Ovary (tissue), 9 donors: ENCODE results near the gene RABGAP1L. TPM values are rescaled to one million over a fixed set of nuclear protein-coding genes. Genes with fewer than 3 reads are reported as not detected.

ENCODE experiments used
- DNase-seq, 5 donors: peaks; one replicate each; pipeline ENCODE4 v3.0.0-alpha.2; 2019 to 2020
- H3K27ac ChIP-seq, 2 donors: fragments of 200-600 bp; one replicate each; pipeline versions ENCODE4 v1.5.1 to v1.8.0; 2019 to 2022
- H3K27me3 ChIP-seq: fragments of 200-600 bp; one replicate; pipeline ENCODE4 v1.8.0; 2022
- H3K36me3 ChIP-seq: fragments of 200-600 bp; sonication (generic); one replicate; pipeline ENCODE4 v1.5.1; 2019
- H3K4me1 ChIP-seq: one replicate; pipeline ENCODE4 v1.8.1; 2013; ENCODE audit warnings: mild to moderate bottlenecking, moderate library complexity; ENCODE audit not compliant: insufficient read depth
- H3K4me3 ChIP-seq: fragments of 200-600 bp; sonication (generic); one replicate; pipeline ENCODE4 v1.5.1; 2017
- H3K9me3 ChIP-seq, 2 donors: fragments of 200-600 bp in 1 of 2; sonication (generic) in 1 of 2; one replicate each; pipeline versions ENCODE4 v1.5.1 to v1.8.1; 2013 to 2019; ENCODE audit warnings: mild to moderate bottlenecking in 1 of 2, moderate library complexity in 1 of 2
- EP300 ChIP-seq: sonication (generic); formaldehyde crosslinking; IDR thresholded peaks from one replicate; pipeline ENCODE4 v1.6.1; 2017; ENCODE audit warnings: antibody characterized with exemption
- POLR2A ChIP-seq: fragments of 450-650 bp; IDR thresholded peaks from one replicate; pipeline ENCODE4 v1.6.1; 2017; ENCODE audit warnings: antibody characterized with exemption, mild to moderate bottlenecking, moderate library complexity
- WGBS, 3 donors: extraction: QIAGEN DNeasy Blood & Tissue Kit in 1 of 3; methylation state at CpG; one replicate each; pipeline versions ENCODE4 v1.1.5 to v1.1.7; 2013 to 2017; 5-methylcytosine and 5-hydroxymethylcytosine counted together
- intact Hi-C, 4 donors: fragments of 100-400 bp; cut with DNase I; formaldehyde crosslinking; loops; one replicate each; pipeline versions ENCODE4 v1.11.0 to v1.15.1; 2022 to 2023
- polyA plus RNA-seq, 2 donors: library from polyadenylated mRNA; stranded (reverse); fragments of 200-250 nt in 1 of 2; fragments of 350-450 nt in 1 of 2; fragmentation: Illumina TruSeq in 1 of 2; extraction: RNeasy Lipid Tissue Mini Kit (QIAGEN cat#74804) in 1 of 2; gene quantifications; one replicate each; pipeline ENCODE4 v1.2.3, GENCODE V29; 2013 to 2014
- total RNA-seq, 7 donors: library from RNA; depleted of rRNA in 2 of 7; stranded (reverse); fragments of >200 nt in 2 of 7; fragmentation: NEBNext Ultra II Directional in 3 of 7; extraction: Animal tissue kit (Norgen Biotek cat#: 25700) in 3 of 7; gene quantifications; one replicate each; pipeline versions ENCODE4 v1.1.0 to v1.2.4, GENCODE V29; 2016 to 2023
- TF ChIP-seq, protein P1 (sequence below), 3 donors: fragments of 450-650 bp in 2 of 3; fragments of 200-600 bp in 1 of 3; IDR thresholded peaks; one replicate each; pipeline versions ENCODE4 v1.5.1 to v1.8.0; 2016 to 2022; ENCODE audit warnings: antibody characterized with exemption in 3 of 3, mild to moderate bottlenecking in 1 of 3
- donor health status: DM: no; HTN: no; CAD: no; lungs with moderate emphysema.
- donor health status: DM: no; HTN: no; CAD: no.
- donor health status: Bipolar disorder and iron deficiency.
- donor health status: DM: yes; HTN: yes; CAD: no.
- donor health status: DM: no; HTN: no; CAD: no.
- donor health status: DM: yes; HTN: yes; CAD: no.

RABGAP1L gene
- total and polyA plus RNA-seq, 9 donors, result 17.1 to 56.5 (median 43.6) TPM

DNA sequence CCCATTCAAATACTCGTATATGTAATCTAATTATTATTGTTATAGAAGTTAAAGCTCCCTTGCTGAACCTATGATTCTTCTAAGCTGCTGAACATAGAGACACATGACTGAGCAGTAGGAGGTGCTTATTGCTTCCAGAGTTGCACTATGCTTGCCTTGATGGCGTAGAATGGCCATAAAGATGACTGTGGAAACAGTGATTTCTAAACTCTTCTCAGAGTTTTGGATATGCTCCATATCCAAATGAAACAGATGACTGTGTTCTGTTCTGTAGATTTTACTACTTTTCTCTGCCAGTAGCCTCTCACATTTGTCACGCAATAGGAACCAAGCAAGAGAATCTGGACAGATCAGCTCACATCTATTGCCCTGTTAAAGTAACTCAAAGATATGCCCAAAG lies 752.3 kb downstream of the RABGAP1L start:
- TF ChIP-seq, protein P1, sequence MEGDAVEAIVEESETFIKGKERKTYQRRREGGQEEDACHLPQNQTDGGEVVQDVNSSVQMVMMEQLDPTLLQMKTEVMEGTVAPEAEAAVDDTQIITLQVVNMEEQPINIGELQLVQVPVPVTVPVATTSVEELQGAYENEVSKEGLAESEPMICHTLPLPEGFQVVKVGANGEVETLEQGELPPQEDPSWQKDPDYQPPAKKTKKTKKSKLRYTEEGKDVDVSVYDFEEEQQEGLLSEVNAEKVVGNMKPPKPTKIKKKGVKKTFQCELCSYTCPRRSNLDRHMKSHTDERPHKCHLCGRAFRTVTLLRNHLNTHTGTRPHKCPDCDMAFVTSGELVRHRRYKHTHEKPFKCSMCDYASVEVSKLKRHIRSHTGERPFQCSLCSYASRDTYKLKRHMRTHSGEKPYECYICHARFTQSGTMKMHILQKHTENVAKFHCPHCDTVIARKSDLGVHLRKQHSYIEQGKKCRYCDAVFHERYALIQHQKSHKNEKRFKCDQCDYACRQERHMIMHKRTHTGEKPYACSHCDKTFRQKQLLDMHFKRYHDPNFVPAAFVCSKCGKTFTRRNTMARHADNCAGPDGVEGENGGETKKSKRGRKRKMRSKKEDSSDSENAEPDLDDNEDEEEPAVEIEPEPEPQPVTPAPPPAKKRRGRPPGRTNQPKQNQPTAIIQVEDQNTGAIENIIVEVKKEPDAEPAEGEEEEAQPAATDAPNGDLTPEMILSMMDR (IDR thresholded peaks at IDR 0.05), result no peak
- TF ChIP-seq EP300, result no peak
- TF ChIP-seq POLR2A, result no peak

DNA sequence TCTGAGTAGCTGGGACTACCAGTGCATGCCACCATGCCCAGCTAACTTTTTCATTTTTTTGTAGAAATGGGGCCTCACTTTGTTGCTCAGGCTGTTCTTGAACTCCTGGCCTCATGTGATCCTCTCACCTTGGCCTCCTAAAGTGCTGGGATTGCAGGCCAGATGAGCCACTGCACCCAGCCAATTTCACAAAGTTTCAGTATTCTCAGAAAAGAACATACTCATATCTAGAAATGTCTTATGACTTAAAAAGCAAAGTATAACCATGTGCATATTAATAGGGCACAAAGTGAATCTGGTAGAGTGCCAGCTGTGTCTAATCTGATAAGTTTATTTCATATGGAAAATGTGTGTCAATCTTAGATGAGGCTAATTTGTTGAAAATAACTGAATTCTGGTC lies 752.9 kb downstream of the RABGAP1L start:
- H3K4me3 ChIP-seq, result no peak overlapping the region
- TF ChIP-seq EP300 (no peak), POLR2A (no peak)
- TF ChIP-seq, protein P1 (IDR thresholded peaks at IDR 0.05), result no peak
- DNase-seq, result no peak
- H3K9me3 ChIP-seq, result no peaks in the 10 kb centered on the region
- H3K27me3 ChIP-seq, result no peaks in the 10 kb centered on the region
- H3K27ac ChIP-seq, result no peak overlapping the region
- H3K36me3 ChIP-seq, result no peaks in the 10 kb centered on the region
- no peaks in the 10 kb centered on the region for H3K4me1 ChIP-seq
- intact Hi-C loops, result no loop called here

More for the DNA sequence above, 752.3 kb downstream of the RABGAP1L start:
- H3K27ac ChIP-seq, result no peak overlapping the region
- no peaks in the 10 kb centered on the region for H3K36me3 ChIP-seq
- WGBS, 3 donors, result 91 to 96% (median 93%) methylated on average over 3 of the region's 3 CpGs
- no peaks in the 10 kb centered on the region for H3K4me1 ChIP-seq
- intact Hi-C loops, result no loop called here
- DNase-seq, result no peak
- no peaks in the 10 kb centered on the region for H3K9me3 ChIP-seq
- H3K4me3 ChIP-seq, result no peak overlapping the region
- no peaks in the 10 kb centered on the region for H3K27me3 ChIP-seq

DNA sequence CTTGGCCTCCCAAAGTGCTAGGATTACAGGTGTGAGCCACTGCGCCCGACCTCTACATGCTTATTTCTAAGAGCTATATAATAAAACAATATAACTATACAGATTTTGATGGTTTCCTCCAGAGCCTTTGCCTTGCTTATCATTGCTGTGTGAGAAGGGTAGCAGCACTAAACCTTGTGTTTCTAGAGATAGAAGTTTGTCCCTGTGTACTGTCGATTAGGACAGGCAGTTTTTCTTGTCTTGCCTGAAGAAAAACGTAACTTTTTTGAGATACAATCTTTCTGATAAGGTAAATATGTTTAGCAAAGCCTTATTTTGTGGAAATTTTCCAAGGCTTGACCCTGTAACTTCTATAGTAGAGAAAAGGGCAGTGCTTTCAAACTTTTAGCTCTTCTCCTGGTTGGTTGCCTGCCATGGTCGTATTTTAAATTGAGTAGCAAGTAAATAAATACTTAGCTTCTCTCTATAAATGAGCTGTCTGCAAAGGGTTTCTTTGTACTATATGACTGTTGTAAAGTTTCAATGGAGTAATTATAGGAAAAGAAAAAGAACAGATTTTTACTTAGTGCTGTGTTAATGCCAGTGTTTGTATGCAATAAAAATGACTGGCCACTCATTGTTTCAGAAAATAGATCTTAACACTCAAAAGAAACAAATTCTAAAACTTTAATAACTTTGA lies 754.0 kb downstream of the RABGAP1L start:
- Histone ChIP-seq H3K27ac (no peak overlapping the region), H3K4me3 (no peak overlapping the region), H3K36me3 (no peaks in the 10 kb centered on the region), H3K9me3 (no peaks in the 10 kb centered on the region), H3K4me1 (no peaks in the 10 kb centered on the region), H3K27me3 (no peaks in the 10 kb centered on the region)
- intact Hi-C loops, result no loop called here
- no peak for DNase-seq
- TF ChIP-seq, protein P1 (IDR thresholded peaks at IDR 0.05), result no peak
- TF ChIP-seq POLR2A, result no peak
- TF ChIP-seq EP300, result no peak
- 62 to 69% (median 63%) methylated on average over 5 of the region's 5 CpGs for WGBS, 3 donors

DNA sequence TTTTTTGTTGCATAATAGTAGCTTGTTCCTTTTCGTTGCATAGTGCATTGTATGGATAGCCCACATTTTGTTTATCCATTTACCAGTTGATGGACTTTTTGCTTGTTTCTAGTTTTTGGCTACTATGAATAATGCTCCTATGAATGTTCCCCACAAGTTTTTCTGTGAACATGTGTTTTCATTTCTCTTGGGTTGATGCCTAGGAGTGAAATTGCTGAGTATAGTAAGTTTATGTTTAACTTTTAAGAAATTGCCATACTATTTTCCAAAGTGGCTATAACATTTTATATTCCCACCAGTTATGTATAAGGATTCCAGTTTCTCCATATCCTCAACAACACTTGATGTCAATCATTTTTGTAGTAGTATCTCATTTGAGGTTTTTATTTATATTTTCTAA lies 755.7 kb downstream of the RABGAP1L start:
- no peak overlapping the region for H3K4me3 ChIP-seq
- no peaks in the 10 kb centered on the region for H3K4me1 ChIP-seq
- peaks cover 0 to under 1% of the 10 kb centered on the region in 2 donors for H3K9me3 ChIP-seq
- 30 to 80% (median 43%) methylated on average over 1 of the region's 1 CpG for WGBS, 3 donors
- intact Hi-C loops, result no loop called here
- no peak for TF ChIP-seq EP300
- TF ChIP-seq POLR2A, result no peak
- TF ChIP-seq, protein P1 (IDR thresholded peaks at IDR 0.05), result no peak
- H3K36me3 ChIP-seq, result no peaks in the 10 kb centered on the region
- H3K27me3 ChIP-seq, result no peaks in the 10 kb centered on the region
- DNase-seq, result no peak
- no peak overlapping the region for H3K27ac ChIP-seq
